ENCODE results near the gene KRT83. TPM values are rescaled to one million over a fixed set of nuclear protein-coding genes. Genes with fewer than 3 reads are reported as not detected.

The KRT83 gene
- total and polyA plus RNA-seq, 2 donors (not counting 1 experiment from before 2014, with no cell fraction given), result not detected

DNA sequence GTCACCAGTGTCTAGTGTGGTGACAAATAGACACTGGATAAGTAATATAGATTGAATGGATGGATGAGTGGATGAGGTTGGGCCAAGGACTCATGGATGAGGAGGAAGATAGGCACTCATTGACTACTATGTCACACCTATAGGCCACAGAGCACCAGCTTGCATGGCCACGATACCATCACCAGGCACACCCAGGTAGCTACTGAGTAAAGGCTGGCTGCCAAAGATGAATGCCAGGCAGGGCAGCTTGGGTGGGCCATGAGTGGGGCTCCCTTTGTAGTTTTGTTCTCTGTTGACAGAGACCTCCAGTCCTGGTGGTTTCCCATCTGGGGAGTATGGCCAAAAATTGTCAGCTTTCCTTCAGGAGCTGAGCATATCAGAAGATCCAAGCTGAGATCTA is 11.2 kb upstream of the KRT83 start:
- DNase-seq (ENCODE audit: low read depth in 2 of 2), result no peak
- Histone ChIP-seq H3K4me2 (ENCODE audit: extremely low read depth, insufficient read depth, low read length) (no peak overlapping the region), H3K27me3 (ENCODE audit: control insufficient read depth, insufficient read depth, low read length) (peaks cover 16% of the 10 kb centered on the region), H3K36me3 (ENCODE audit: control insufficient read depth, insufficient read depth, low read length) (no peaks in the 10 kb centered on the region), H4K20me1 (ENCODE audit: control insufficient read depth, extremely low read depth, insufficient read depth, low read length) (no peaks in the 10 kb centered on the region), H3K9ac (ENCODE audit: insufficient read depth, low read length) (no peak overlapping the region), H3K4me1 (ENCODE audit: control insufficient read depth, extremely low read depth, insufficient read depth, low read length) (no peaks in the 10 kb centered on the region), H3K27ac (ENCODE audit: insufficient read depth, low read length) (no peak overlapping the region), H3K79me2 (ENCODE audit: control insufficient read depth, insufficient read depth, low read length) (no peaks in the 10 kb centered on the region), H3K9me3 (ENCODE audit: control insufficient read depth, insufficient read depth, low read depth, low read length) (no peaks in the 10 kb centered on the region), H2AFZ (ENCODE audit: low read length) (no peak overlapping the region), H3K4me3 (replicated peaks in 1 of 4; ENCODE audit: control extremely low read depth in 1 of 4, insufficient read depth in 1 of 4, low read depth in 3 of 4, low read length in 4 of 4) (no peak overlapping the region)
- TF ChIP-seq CTCF (conservative IDR thresholded peaks at IDR 0.05 in 1 of 2, IDR thresholded peaks at IDR 0.05 in 1 of 2; ENCODE audit: low read depth in 1 of 2, low read length in 2 of 2) (no peak), EZH2 (IDR thresholded peaks at IDR 0.05; ENCODE audit: low read length, missing control alignments) (no peak)

DNA sequence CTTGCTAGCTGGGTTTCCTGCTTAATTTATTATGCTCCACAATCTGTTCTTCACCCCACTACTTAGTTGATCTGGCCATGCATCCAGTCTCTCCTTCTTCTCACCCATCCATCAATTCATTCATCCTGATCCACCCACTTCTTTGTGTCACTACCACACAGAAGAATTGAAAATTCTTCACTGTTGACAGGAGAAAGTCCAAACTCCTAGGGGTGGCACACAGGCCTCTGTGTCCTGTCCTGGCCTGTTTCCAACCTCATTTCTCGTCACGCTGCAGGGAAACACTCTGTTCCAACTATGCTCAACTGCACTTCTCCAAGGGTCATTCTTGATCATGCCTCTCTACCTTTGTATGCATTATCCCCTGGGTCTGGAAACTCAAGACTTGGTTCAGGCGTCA is 10.6 kb upstream of the KRT83 start:
- peaks cover 16% of the 10 kb centered on the region for H3K27me3 ChIP-seq (ENCODE audit: control insufficient read depth, insufficient read depth, low read length)
- no peaks in the 10 kb centered on the region for H4K20me1 ChIP-seq (ENCODE audit: control insufficient read depth, extremely low read depth, insufficient read depth, low read length)
- TF ChIP-seq EZH2 (IDR thresholded peaks at IDR 0.05; ENCODE audit: low read length, missing control alignments) (no peak), CTCF (conservative IDR thresholded peaks at IDR 0.05 in 1 of 2, IDR thresholded peaks at IDR 0.05 in 1 of 2; ENCODE audit: low read depth in 1 of 2, low read length in 2 of 2) (no peak)
- H2AFZ ChIP-seq (ENCODE audit: low read length), result no peak overlapping the region
- no peak overlapping the region for H3K4me3 ChIP-seq (replicated peaks in 1 of 4; ENCODE audit: control extremely low read depth in 1 of 4, insufficient read depth in 1 of 4, low read depth in 3 of 4, low read length in 4 of 4)
- H3K4me1 ChIP-seq (ENCODE audit: control insufficient read depth, extremely low read depth, insufficient read depth, low read length), result no peaks in the 10 kb centered on the region
- H3K79me2 ChIP-seq (ENCODE audit: control insufficient read depth, insufficient read depth, low read length), result no peaks in the 10 kb centered on the region
- DNase-seq (ENCODE audit: low read depth in 2 of 2), result no peak
- H3K4me2 ChIP-seq (ENCODE audit: extremely low read depth, insufficient read depth, low read length), result no peak overlapping the region
- H3K27ac ChIP-seq (ENCODE audit: insufficient read depth, low read length), result no peak overlapping the region
- no peak overlapping the region for H3K9ac ChIP-seq (ENCODE audit: insufficient read depth, low read length)
- H3K36me3 ChIP-seq (ENCODE audit: control insufficient read depth, insufficient read depth, low read length), result no peaks in the 10 kb centered on the region
- no peaks in the 10 kb centered on the region for H3K9me3 ChIP-seq (ENCODE audit: control insufficient read depth, insufficient read depth, low read depth, low read length)

DNA sequence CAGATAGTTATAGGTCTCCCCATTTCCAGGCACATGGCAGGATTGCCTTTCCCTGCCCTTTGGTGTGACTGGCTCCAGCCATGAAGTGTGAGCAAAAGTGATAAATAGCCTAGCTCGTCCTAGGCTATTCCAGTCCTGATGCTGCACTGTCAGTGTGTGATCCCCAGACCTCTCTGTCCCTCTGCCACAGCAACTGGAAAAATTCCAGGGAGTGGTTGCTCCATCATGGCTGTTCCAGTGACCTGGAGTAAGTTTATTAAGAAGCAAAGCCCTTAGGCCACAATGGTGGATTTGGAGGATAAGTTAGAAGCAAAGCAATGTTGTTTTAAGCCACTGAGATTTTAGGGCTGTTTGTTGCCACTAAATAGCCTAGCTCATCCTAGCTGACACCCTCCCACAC is 9.8 kb upstream of the KRT83 start:
- Histone ChIP-seq H3K4me1 (ENCODE audit: control insufficient read depth, extremely low read depth, insufficient read depth, low read length) (no peaks in the 10 kb centered on the region), H3K9ac (ENCODE audit: insufficient read depth, low read length) (no peak overlapping the region), H3K4me3 (replicated peaks in 1 of 4; ENCODE audit: control extremely low read depth in 1 of 4, insufficient read depth in 1 of 4, low read depth in 3 of 4, low read length in 4 of 4) (no peak overlapping the region), H3K4me2 (ENCODE audit: extremely low read depth, insufficient read depth, low read length) (no peak overlapping the region), H3K27ac (ENCODE audit: insufficient read depth, low read length) (no peak overlapping the region), H4K20me1 (ENCODE audit: control insufficient read depth, extremely low read depth, insufficient read depth, low read length) (no peaks in the 10 kb centered on the region), H3K9me3 (ENCODE audit: control insufficient read depth, insufficient read depth, low read depth, low read length) (no peaks in the 10 kb centered on the region), H2AFZ (ENCODE audit: low read length) (no peak overlapping the region), H3K36me3 (ENCODE audit: control insufficient read depth, insufficient read depth, low read length) (no peaks in the 10 kb centered on the region), H3K79me2 (ENCODE audit: control insufficient read depth, insufficient read depth, low read length) (no peaks in the 10 kb centered on the region), H3K27me3 (ENCODE audit: control insufficient read depth, insufficient read depth, low read length) (peaks cover 16% of the 10 kb centered on the region)
- TF ChIP-seq EZH2 (IDR thresholded peaks at IDR 0.05; ENCODE audit: low read length, missing control alignments), result no peak
- no peak for TF ChIP-seq CTCF (conservative IDR thresholded peaks at IDR 0.05 in 1 of 2, IDR thresholded peaks at IDR 0.05 in 1 of 2; ENCODE audit: low read depth in 1 of 2, low read length in 2 of 2)
- DNase-seq (ENCODE audit: low read depth in 2 of 2), result no peak

All from fibroblast of lung (primary cell).